Measurements from ENCODE around the gene PMP22. TPM values are rescaled to one million over a fixed set of nuclear protein-coding genes. Genes with fewer than 3 reads are reported as not detected.
"Not testable (repeated sequence)": the region's sequence is repeated elsewhere in the genome, so short reads cannot be mapped to it uniquely, and the experiment has no call there.

The PMP22 gene
- total RNA-seq, 1 experiment from 2014 or later, result 56.1 TPM

- DNase-seq (ENCODE audit: extremely low read depth, low read depth), result peak; percentile 72
Measured at GRCh38 chr17:15257258-15257788, 7.8 kb downstream of the PMP22 start.

- no peak for DNase-seq (ENCODE audit: extremely low read depth, low read depth)
Measured at GRCh38 chr17:15256689-15257088, 8.4 kb downstream of the PMP22 start.

DNA sequence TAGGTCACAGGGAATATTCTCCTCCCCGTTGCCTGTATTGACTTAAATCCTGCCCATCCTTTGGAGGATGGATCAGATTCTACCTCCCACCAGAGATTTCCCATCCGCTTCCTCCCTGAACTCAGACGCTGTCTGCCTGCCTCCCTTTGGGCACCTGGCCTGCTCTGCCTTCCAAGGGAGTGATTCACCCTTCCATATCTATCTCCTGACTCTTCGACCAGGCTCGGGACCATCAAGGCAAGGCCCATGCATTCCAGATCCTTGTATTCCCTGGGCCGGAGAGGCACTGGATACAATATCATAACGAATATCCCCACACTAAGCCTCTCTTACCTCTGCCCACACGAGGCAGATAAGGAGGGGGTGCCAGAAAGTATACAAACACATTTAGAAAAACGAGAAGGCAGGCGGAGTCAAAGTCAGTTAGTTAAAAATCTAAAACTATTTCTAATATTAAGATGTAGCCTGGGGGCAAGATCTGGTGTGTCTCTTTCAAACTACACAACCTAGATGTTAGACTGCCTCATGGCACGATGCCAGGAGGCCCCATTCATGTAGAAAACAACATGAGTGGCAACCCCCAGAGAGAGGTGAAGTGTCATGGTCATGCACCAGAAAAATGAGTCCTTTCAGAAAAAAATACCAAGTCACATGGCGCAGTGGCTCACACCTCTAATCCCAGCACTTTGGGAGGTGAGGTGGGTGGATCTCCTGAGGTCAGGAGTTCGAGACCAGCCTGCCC lies 9.2 kb downstream of the PMP22 start:
- DNase-seq (ENCODE audit: extremely low read depth, low read depth), result no peak

DNA sequence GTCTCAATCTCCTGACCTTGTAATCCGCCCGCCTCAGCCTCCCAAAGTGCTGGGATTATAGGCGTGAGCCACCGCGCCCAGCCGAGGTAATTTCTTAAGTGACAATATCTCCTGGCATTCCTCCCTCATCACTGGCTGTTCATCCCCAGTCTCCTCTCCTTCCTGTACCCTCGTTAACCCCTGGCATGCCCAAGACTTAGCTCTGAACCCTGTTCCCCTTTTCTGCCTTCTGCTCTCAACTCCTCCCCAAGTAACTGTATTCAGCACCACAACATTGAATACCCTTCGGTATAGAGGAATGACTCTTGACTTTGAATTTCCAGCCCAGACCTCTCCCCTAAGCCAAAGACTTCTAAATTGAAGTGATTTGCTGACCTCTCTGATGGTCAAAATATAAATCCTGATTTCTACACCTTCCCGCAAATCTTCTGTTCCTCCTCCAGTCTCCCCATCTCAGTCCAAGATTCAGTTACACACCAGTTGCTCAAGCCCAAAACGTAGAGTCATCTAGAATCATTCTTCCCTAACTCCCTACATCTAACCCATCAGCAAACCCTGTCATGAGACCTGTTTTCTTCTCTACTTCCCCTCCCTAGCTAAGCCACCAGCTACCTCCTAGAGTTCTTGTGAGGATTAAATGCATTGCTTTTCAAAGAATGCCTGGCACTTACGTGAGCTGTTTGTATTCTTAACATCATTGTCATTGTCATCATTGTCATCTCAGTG lies 14.8 kb downstream of the PMP22 start:
- DNase-seq (ENCODE audit: extremely low read depth, low read depth), result no peak

GRCh38 chr17:15249487-15249886 lies 15.6 kb downstream of the PMP22 start:
- no peak for DNase-seq (ENCODE audit: extremely low read depth, low read depth)

DNA sequence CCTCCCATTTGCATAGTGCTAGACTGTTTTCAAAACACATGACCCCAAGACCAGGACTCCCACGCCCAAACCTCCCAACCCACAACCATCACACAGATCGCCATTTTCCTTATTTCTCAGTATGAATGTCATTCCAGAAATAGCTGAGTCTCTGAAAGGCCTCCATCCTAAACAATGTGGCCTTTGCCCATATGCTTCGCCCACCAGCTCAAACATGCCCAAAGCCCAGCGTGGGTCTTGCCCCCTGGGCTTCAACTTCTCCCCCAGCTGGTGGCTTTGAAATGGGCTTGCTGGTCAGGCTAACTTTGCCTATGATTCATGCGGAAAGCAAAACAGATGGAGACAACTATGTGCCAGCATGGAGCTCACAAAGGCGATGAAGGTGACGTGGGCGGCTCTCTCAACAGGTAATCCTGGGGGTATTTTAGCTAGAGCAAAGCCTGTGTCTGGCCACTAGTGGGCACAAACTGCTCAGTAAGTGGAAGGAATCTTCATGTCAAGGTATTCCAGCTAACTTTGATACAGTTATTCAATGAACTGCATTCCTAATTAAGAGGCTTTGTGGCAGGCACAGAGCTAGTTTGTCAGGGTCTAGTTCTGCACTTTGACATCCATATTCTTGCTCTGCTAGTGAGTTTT lies 17.1 kb downstream of the PMP22 start:
- no peak for DNase-seq (ENCODE audit: extremely low read depth, low read depth)

- DNase-seq (ENCODE audit: extremely low read depth, low read depth), result no peak
Measured at GRCh38 chr17:15245054-15245453, 20.1 kb downstream of the PMP22 start.

DNA sequence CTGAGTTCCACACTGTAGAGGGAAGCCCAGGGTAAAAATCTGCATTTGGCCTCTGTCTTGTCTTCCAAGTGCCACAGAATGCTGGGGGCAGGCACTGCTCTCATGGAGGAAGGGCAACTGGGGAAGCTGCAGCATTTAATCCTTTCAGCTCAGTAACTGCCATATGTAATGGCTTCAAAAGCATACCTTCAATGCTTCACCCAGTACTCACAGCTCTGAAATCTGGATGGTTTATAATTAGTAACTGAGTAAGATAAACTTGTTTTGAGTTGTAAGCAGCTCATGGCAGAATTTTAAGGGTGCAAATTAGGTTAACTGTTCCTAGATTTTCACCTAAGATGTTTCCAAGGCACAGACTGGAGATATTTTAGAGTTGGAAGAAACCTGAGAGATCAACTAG lies 24.5 kb downstream of the PMP22 start:
- no peak for DNase-seq (ENCODE audit: extremely low read depth, low read depth)

- DNase-seq (ENCODE audit: extremely low read depth, low read depth), result no peak
Measured at GRCh38 chr17:15239491-15239890, 25.6 kb downstream of the PMP22 start.

DNA sequence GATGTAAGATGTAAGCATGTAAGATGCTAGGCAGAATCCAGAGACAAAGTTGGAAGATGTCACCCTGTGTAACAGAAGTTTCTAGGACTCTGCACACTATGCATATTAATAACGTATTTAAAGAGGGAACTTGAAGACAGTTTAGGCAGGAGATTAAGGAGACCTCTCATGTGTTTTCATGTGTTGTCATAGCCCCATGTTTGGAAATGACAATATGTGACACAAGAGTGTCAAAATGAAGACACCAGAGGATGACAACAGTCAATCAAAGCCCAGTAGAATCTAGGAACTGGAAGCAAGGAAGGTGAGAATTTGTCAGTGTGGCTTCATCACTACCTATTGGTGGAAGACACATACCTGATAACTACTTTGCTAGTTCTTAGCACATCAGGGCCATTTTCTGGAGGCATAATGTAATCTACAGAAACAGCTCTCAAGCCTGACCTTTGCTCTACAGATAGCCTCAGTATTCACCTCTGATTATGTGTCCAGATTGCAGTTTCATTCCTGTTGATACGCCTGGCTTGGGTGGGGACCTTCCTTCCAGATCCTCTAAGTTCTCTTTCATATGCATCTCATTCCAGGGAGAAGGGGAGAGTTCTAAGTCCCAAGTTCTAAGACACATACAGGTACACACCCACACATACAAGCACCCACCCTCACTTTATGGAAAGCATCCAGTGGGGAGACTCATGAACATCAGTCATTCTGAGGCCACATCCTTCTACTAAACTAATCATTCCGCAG lies 26.3 kb downstream of the PMP22 start:
- no peak for DNase-seq (ENCODE audit: extremely low read depth, low read depth)

GRCh38 chr17:15238057-15238456 lies 27.1 kb downstream of the PMP22 start:
- no peak for DNase-seq (ENCODE audit: extremely low read depth, low read depth)

DNA sequence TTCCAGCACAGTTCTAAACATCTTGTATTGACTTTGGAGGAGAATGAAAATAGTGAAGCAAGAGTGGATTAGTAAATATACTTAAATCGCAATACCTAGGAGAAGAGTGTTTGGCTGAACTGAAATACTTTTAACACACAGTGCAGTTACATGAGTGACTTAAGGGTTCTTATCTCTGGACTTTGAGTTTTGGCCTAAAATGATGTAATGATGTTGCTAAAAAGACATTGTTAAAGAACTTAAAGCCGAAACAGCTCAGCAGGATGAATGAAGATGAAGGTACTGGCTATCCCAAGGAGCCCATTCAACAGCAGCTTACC lies 28.1 kb downstream of the PMP22 start:
- DNase-seq (ENCODE audit: extremely low read depth, low read depth), result no peak

- DNase-seq (ENCODE audit: extremely low read depth, low read depth), result no peak
Measured at GRCh38 chr17:15236281-15237105, 28.6 kb downstream of the PMP22 start.

DNA sequence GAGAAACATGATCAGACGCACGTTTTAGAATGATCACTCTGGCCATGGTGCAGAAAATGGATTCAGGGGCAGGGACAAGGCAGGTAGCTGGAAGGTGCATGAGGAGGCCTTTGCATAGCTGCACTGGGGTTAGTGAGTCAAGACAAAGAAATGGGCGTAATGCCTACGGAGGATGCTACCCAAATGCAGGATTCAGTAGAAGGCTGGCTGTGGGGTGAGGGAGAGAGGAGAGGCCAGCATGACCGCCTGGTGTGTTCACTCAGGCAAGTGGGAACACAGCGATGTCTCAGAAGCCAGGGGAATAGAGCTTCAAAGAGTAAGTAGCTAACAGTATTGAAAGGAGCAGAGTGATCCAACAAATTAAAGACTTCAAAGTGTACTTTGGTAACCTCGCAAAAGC lies 31.2 kb downstream of the PMP22 start:
- DNase-seq (ENCODE audit: extremely low read depth, low read depth), result no peak

GRCh38 chr17:15233022-15233805 lies 31.9 kb downstream of the PMP22 start:
- DNase-seq (ENCODE audit: extremely low read depth, low read depth), result no peak

- DNase-seq (ENCODE audit: extremely low read depth, low read depth), result no peak
Measured at GRCh38 chr17:15232517-15232915, 32.6 kb downstream of the PMP22 start.

GRCh38 chr17:15231851-15232516 lies 33.1 kb downstream of the PMP22 start:
- DNase-seq (ENCODE audit: extremely low read depth, low read depth), result no peak

DNA sequence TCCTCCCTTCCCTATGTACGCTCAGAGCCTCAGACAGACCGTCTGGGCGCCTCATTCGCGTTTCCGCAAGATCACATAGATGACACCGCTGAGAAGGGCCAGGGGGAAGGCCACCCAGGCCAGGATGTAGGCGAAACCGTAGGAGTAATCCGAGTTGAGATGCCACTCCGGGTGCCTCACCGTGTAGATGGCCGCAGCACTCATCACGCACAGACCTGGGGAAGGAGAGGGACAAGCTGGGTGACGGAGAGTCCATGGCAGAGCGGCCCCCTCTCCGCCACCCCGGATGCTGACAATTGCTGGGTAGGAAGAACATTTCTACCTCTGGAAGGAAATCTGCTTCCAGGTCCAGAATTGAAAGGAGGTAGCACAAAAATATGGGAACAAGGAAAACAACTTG lies 34.3 kb downstream of the PMP22 start:
- no peak for DNase-seq (ENCODE audit: extremely low read depth, low read depth)

DNA sequence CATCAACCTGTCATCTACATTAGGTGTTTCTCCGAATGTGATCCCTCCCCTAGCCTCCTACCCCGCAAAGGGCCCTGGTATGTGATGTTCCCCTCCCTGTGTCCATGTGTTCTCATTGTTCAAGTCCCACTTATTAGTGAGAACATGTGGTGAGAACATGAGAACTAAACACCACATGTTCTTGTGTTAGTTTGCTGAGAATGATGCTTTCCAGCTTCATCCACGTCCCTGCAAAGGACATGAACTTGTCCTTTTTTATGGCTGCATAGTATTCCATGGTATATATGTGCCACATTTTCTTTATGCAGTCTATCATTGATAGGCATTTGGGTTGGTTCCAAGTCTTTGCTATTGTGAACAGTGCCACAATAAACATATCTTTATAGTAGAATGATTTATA lies 43.3 kb downstream of the PMP22 start:
- not testable (repeated sequence) for DNase-seq (ENCODE audit: extremely low read depth, low read depth)

Data from NCI-H460 (cell line).